HL-60 (cell line): ENCODE results near the gene DEF6.

Experiments used
- DNase-seq, 2 experiments: peaks; one replicate each; pipeline ENCODE4 v3.0.0-alpha.2; 2010 to 2020; ENCODE audit warnings: low read depth in 1 of 2, low spot score in 1 of 2
- H3K27ac ChIP-seq: fragments of 250-450 bp; sonication (Bioruptor Pico); replicated peaks from 2 replicates; pipeline ENCODE4 v1.5.1; 2020; ENCODE audit warnings: mild to moderate bottlenecking, moderate library complexity
- H3K27me3 ChIP-seq: fragments of 250-450 bp; sonication (Bioruptor Pico); 2 replicates; pipeline ENCODE4 v1.5.1; 2021; ENCODE audit warnings: mild to moderate bottlenecking, moderate library complexity; ENCODE audit not compliant: insufficient read depth, poor library complexity, severe bottlenecking
- H3K4me3 ChIP-seq: replicated peaks from 2 replicates; pipeline ENCODE4 v1.5.1; 2011; ENCODE audit warnings: mild to moderate bottlenecking, control low read depth, low read length; ENCODE audit not compliant: insufficient read depth
- CTCF ChIP-seq: IDR thresholded peaks from one replicate; pipeline ENCODE4 v1.5.1; 2011; ENCODE audit warnings: low read length, control low read depth, inconsistent platforms; ENCODE audit not compliant: insufficient read depth
- GABPA ChIP-seq: IDR thresholded peaks from 2 replicates; pipeline ENCODE4 v1.6.1; 2012; ENCODE audit warnings: low read depth
- POLR2AphosphoS5 ChIP-seq: IDR thresholded peaks from 2 replicates; pipeline ENCODE4 v1.6.1; 2012; ENCODE audit warnings: low read depth
- REST ChIP-seq: IDR thresholded peaks from 2 replicates; pipeline ENCODE4 v1.6.1; 2012; ENCODE audit warnings: low read depth; ENCODE audit not compliant: insufficient replicate concordance
- SPI1 ChIP-seq: IDR thresholded peaks from 2 replicates; pipeline ENCODE4 v1.6.1; 2012; ENCODE audit warnings: low read depth, mild to moderate bottlenecking, borderline replicate concordance

The DEF6 gene

GRCh38 chr6:35360349-35361138 is 62.9 kb downstream of the DEF6 start:
- peak in 1 of 2 experiments; percentile 41 for DNase-seq
- TF ChIP-seq POLR2AphosphoS5 (no peak), REST (no peak), GABPA (no peak), SPI1 (no peak), CTCF (no peak)
- Histone ChIP-seq H3K4me3 (no peak overlapping the region), H3K27me3 (no peaks in the 10 kb centered on the region), H3K27ac (no peak overlapping the region)

- no peak for DNase-seq
- no peak overlapping the region for H3K27ac ChIP-seq
Measured at GRCh38 chr6:35362200-35362599, 64.6 kb downstream of the DEF6 start.

More at GRCh38 chr6:35362200-35362599, 64.6 kb downstream of the DEF6 start:
- TF ChIP-seq REST, result no peak
- no peak for TF ChIP-seq SPI1
- no peak for TF ChIP-seq CTCF
- no peak for TF ChIP-seq GABPA
- TF ChIP-seq POLR2AphosphoS5, result no peak
- no peak overlapping the region for H3K4me3 ChIP-seq
- H3K27me3 ChIP-seq, result no peaks in the 10 kb centered on the region
